ENCODE results near the gene ACOT6. TPM values are rescaled to one million over a fixed set of nuclear protein-coding genes. Genes with fewer than 3 reads are reported as not detected.
"Not testable (repeated sequence)": the region's sequence is repeated elsewhere in the genome, so short reads cannot be mapped to it uniquely, and the experiment has no call there.

The ACOT6 gene, protein sequence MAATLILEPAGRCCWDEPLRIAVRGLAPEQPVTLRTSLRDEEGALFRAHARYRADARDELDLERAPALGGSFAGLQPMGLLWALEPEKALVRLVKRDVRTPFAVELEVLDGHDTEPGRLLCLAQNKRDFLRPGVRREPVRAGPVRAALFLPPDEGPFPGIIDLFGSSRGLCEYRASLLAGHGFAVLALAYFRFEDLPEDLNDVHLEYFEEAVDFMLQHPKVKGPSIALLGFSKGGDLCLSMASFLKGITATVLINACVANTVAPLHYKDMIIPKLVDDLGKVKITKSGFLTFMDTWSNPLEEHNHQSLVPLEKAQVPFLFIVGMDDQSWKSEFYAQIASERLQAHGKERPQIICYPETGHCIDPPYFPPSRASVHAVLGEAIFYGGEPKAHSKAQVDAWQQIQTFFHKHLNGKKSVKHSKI
- polyA plus RNA-seq (2012; rRNA removed) = not detected in 2 replicates
- polyA plus RNA-seq (2012; cell fraction: cytosol; rRNA removed) = not detected in 2 replicates
- polyA plus RNA-seq (2012; cell fraction: nucleus; rRNA removed) = not detected in 2 replicates

DNA sequence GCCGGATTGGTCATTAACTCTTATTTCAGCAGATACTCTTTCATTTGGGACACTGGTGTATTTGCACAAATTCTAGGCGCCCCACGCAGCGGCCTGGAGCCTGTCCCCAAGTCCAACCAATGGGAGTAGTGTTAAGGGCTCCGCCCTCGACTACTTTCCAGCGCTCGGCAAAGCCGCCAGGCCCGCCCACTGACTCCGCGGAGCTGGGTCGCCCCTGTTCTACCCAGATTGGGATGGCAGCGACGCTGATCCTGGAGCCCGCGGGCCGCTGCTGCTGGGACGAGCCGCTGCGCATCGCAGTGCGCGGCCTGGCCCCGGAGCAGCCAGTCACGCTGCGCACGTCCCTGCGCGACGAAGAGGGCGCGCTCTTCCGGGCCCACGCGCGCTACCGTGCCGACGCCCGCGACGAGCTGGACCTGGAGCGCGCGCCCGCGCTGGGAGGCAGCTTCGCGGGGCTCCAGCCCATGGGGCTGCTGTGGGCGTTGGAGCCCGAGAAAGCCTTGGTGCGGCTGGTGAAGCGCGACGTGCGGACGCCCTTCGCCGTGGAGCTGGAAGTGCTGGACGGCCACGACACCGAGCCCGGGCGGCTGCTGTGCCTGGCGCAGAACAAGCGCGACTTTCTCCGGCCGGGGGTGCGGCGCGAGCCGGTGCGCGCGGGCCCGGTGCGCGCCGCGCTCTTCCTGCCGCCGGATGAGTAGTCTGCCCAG is at the start of gene ACOT6:
Gene ACOT6, plus strand, starts transcription at position 179 of the 707 bp plus-strand sequence. Its CDS starts 55 bp downstream, at position 234.
- peak within 1 kb of the TSS in 1 of 2 experiments; percentile 31; a peak in 2 of 4 replicates for H3K27ac ChIP-seq (ENCODE audit: low read depth in 2 of 2, low read length in 1 of 2)
- WGBS (ENCODE audit: low lambda C conversion rate) = 0% methylated on average over 2 of the region's 84 CpGs
- peak within 1 kb of the TSS; percentile 88 for H3K4me2 ChIP-seq
- H3F3A ChIP-seq (replicated peaks; ENCODE audit: insufficient read depth) = peaks cover 11% of the 10 kb centered on the region
- TF ChIP-seq RCOR1 (IDR thresholded peaks at IDR 0.05; ENCODE audit: low read length) (0 out of 2 replicates have a peak, but pooled peaks have one; percentile 29), NRF1 (IDR thresholded peaks at IDR 0.05; ENCODE audit: low read depth, low read length) (peak; percentile 57), TAF1 (IDR thresholded peaks at IDR 0.05; ENCODE audit: borderline replicate concordance, low read depth, low read length) (0 out of 2 replicates have a peak, but pooled peaks have one; percentile 20), PBX3 (IDR thresholded peaks at IDR 0.05) (no peak), MAX (IDR thresholded peaks at IDR 0.05; ENCODE audit: low read depth) (peak; percentile 47; the same call in 1 of the 2 replicates), SIN3A (IDR thresholded peaks at IDR 0.05; ENCODE audit: borderline replicate concordance, low read depth, low read length) (no peak), MXI1 (IDR thresholded peaks at IDR 0.05; ENCODE audit: low read depth, low read length) (peak; percentile 35)
- H4K20me1 ChIP-seq (ENCODE audit: insufficient read depth) = no peaks in the 10 kb centered on the region
- H3K4me1 ChIP-seq (ENCODE audit: control insufficient read depth in 1 of 2, insufficient read depth in 2 of 2, low read depth in 1 of 2, low read length in 1 of 2) = no peaks in the 10 kb centered on the region
- H3K79me2 ChIP-seq (ENCODE audit: insufficient read depth) = no peaks in the 10 kb centered on the region
- H3K4me3 ChIP-seq (ENCODE audit: low read depth in 2 of 2, low read length in 1 of 2) = peak within 1 kb of the TSS; percentile 60 to 62
- H3K27me3 ChIP-seq (ENCODE audit: insufficient read depth) = no peaks in the 10 kb centered on the region
- no peaks in the 10 kb centered on the region for H3K9me2 ChIP-seq
- H3K36me3 ChIP-seq (replicated peaks in 1 of 2; ENCODE audit: control insufficient read depth in 1 of 2, insufficient read depth in 2 of 2, low read length in 1 of 2) = no peaks in the 10 kb centered on the region
- peak; percentile 90 for DNase-seq
- POLR2A ChIA-PET = interaction anchor here (0.7 to 1.9 kb wide), 6 partner anchors 42 to 554 kb away, joined by 3 to 8 read pairs (median 4); partner anchors contain the start of genes ACOT2, RBM25 and RIOX1
- H3K9me3 ChIP-seq = no peaks in the 10 kb centered on the region
- H3K9ac ChIP-seq = peak within 1 kb of the TSS; percentile 47; the same call in 1 of the 2 replicates
- H2AFZ ChIP-seq (ENCODE audit: low read depth) = peak within 1 kb of the TSS; percentile 93
- CTCF ChIA-PET = interaction anchor here (0.6 to 2.5 kb wide), 5 partner anchors 10 to 439 kb away, joined by 3 to 10 read pairs (median 4); no protein-coding TSS in a partner anchor

DNA sequence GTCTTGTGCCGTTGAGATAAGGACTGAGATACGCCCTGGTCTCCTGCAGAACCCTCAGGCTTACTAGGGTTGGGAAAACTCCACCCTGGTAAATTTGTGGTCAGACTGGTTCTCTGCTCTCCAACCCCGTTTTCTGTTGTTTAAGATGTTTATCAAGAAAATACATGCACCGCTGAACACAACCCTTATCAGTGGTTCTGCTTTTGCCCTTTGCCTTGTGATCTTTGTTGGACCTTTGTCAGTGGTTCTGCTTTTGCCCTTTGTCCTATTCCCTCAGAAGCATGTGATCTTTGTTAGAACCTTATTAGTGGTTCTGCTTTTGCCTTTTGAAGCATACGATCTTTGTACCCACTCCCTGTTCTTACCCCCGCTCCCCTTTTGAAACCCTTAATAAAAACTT is 49.6 kb upstream of the ACOT6 start:
- H4K20me1 ChIP-seq (ENCODE audit: insufficient read depth); H3K36me3 ChIP-seq (replicated peaks in 1 of 2; ENCODE audit: control insufficient read depth in 1 of 2, insufficient read depth in 2 of 2, low read length in 1 of 2); H3K4me3 ChIP-seq (ENCODE audit: low read depth in 2 of 2, low read length in 1 of 2); H2AFZ ChIP-seq (ENCODE audit: low read depth); H3K9ac ChIP-seq; H3K9me3 ChIP-seq; DNase-seq; H3F3A ChIP-seq (replicated peaks; ENCODE audit: insufficient read depth); CTCF ChIA-PET; H3K27me3 ChIP-seq (ENCODE audit: insufficient read depth); POLR2A ChIA-PET; H3K4me2 ChIP-seq; H3K4me1 ChIP-seq (ENCODE audit: control insufficient read depth in 1 of 2, insufficient read depth in 2 of 2, low read depth in 1 of 2, low read length in 1 of 2); H3K27ac ChIP-seq (ENCODE audit: low read depth in 2 of 2, low read length in 1 of 2); H3K9me2 ChIP-seq; H3K79me2 ChIP-seq (ENCODE audit: insufficient read depth): not testable (repeated sequence)
- WGBS (ENCODE audit: low lambda C conversion rate) = 88% methylated on average over 6 of the region's 6 CpGs

DNA sequence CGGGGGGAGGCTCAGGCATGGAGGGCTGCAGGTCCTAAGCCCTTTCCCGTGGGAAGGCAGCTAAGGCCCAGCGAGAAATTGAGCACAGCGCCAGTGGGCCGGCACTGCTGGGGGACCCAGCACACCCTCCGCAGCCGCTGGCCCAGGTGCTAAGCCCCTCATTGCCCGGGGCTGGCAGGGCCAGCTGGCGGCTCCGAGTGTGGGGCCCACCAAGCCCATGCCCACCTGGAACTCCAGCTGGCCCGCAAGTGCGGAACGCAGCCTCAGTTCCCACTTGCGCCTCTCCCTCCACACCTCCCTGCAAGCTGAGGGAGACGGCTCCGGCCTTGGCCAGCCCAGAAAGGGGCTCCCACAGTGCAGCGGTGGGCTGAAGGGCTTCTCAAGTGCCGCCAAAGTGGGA is 45.9 kb upstream of the ACOT6 start:
- peaks cover 5 to 12% of the 10 kb centered on the region in 2 experiments; a peak in 3 of 4 replicates for H3K4me1 ChIP-seq (ENCODE audit: control insufficient read depth in 1 of 2, insufficient read depth in 2 of 2, low read depth in 1 of 2, low read length in 1 of 2)
- H3K27me3 ChIP-seq (ENCODE audit: insufficient read depth); H3K9me3 ChIP-seq; H2AFZ ChIP-seq (ENCODE audit: low read depth); H3K4me2 ChIP-seq; H3K36me3 ChIP-seq (replicated peaks in 1 of 2; ENCODE audit: control insufficient read depth in 1 of 2, insufficient read depth in 2 of 2, low read length in 1 of 2); H3K9me2 ChIP-seq; H3F3A ChIP-seq (replicated peaks; ENCODE audit: insufficient read depth); H3K4me3 ChIP-seq (ENCODE audit: low read depth in 2 of 2, low read length in 1 of 2); H3K27ac ChIP-seq (ENCODE audit: low read depth in 2 of 2, low read length in 1 of 2); H4K20me1 ChIP-seq (ENCODE audit: insufficient read depth); DNase-seq; POLR2A ChIA-PET; H3K9ac ChIP-seq: not testable (repeated sequence)
- 97% methylated on average over 12 of the region's 18 CpGs for WGBS (ENCODE audit: low lambda C conversion rate)
- H3K79me2 ChIP-seq (ENCODE audit: insufficient read depth) = peaks cover 14% of the 10 kb centered on the region
- CTCF ChIA-PET = interaction anchor here (0.9 to 2.3 kb wide), 2 partner anchors 40 to 58 kb away, joined by 3 to 10 read pairs; no protein-coding TSS in a partner anchor

DNA sequence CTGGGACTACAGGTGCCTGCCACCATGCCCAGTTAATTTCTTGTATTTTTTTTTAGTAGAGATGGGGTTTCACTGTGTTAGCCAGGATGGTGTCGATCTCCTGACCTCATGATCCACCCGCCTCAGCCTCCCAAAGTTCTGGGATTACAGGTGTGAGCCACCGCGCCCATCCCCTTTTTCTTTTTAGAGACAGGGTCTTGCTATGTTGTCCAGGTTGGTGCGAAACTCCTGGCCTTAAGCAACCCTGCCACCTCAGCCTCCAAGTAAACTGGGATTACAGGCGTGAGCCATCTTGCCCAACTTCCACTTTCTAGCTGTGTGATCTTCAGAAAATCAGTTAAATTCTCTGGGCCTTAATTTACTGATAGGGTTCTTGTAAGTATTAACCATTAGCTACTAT is 45.4 kb upstream of the ACOT6 start:
- H3K79me2 ChIP-seq (ENCODE audit: insufficient read depth) = peaks cover 14% of the 10 kb centered on the region
- CTCF ChIA-PET = interaction anchor here (0.9 to 2.3 kb wide), 2 partner anchors 41 to 58 kb away, joined by 3 to 10 read pairs; no protein-coding TSS in a partner anchor
- H3K4me1 ChIP-seq (ENCODE audit: control insufficient read depth in 1 of 2, insufficient read depth in 2 of 2, low read depth in 1 of 2, low read length in 1 of 2) = peaks cover 5 to 12% of the 10 kb centered on the region in 2 experiments; a peak in 3 of 4 replicates
- H3K9me3 ChIP-seq; H3F3A ChIP-seq (replicated peaks; ENCODE audit: insufficient read depth); H3K36me3 ChIP-seq (replicated peaks in 1 of 2; ENCODE audit: control insufficient read depth in 1 of 2, insufficient read depth in 2 of 2, low read length in 1 of 2); DNase-seq; H2AFZ ChIP-seq (ENCODE audit: low read depth); H3K4me3 ChIP-seq (ENCODE audit: low read depth in 2 of 2, low read length in 1 of 2); H4K20me1 ChIP-seq (ENCODE audit: insufficient read depth); POLR2A ChIA-PET; H3K9ac ChIP-seq; H3K27ac ChIP-seq (ENCODE audit: low read depth in 2 of 2, low read length in 1 of 2); H3K27me3 ChIP-seq (ENCODE audit: insufficient read depth); H3K9me2 ChIP-seq; H3K4me2 ChIP-seq: not testable (repeated sequence)
- 99% methylated on average over 6 of the region's 6 CpGs for WGBS (ENCODE audit: low lambda C conversion rate)
